ENCODE measurements around the gene TP53I11.

The TP53I11 gene

GRCh38 chr11:44997566-44997965 lies 46.9 kb upstream of the TP53I11 start:
- no peak overlapping the region for H3K9ac ChIP-seq (ENCODE audit: low read length)
- H3K9me3 ChIP-seq (ENCODE audit: insufficient read depth, low read length), result no peaks in the 10 kb centered on the region
- no peaks in the 10 kb centered on the region for H4K20me1 ChIP-seq (ENCODE audit: low read depth, low read length)
- H3K27ac ChIP-seq (ENCODE audit: low read depth, low read length), result no peak overlapping the region
- H3K9me2 ChIP-seq (replicated peaks; ENCODE audit: insufficient read depth, low read length), result no peaks in the 10 kb centered on the region
- H3K79me2 ChIP-seq (ENCODE audit: insufficient read depth, low read length), result no peaks in the 10 kb centered on the region
- H2AFZ ChIP-seq (ENCODE audit: low read depth, low read length, severe bottlenecking), result no peak overlapping the region
- no peaks in the 10 kb centered on the region for H3K36me3 ChIP-seq (ENCODE audit: low read length)
- no peaks in the 10 kb centered on the region for H3K27me3 ChIP-seq (ENCODE audit: low read length)
- TF ChIP-seq EZH2phosphoT487 (conservative IDR thresholded peaks at IDR 0.05; ENCODE audit: low read length) (no peak), CTCF (IDR thresholded peaks at IDR 0.05; ENCODE audit: insufficient read depth, low read length, poor library complexity, severe bottlenecking) (no peak)
- no peaks in the 10 kb centered on the region for H3F3A ChIP-seq (ENCODE audit: insufficient read depth)
- no peak overlapping the region for H3K4me2 ChIP-seq (ENCODE audit: low read depth, low read length, poor library complexity, severe bottlenecking)
- no peak overlapping the region for H3K4me3 ChIP-seq (ENCODE audit: insufficient read depth, low read length, poor library complexity, severe bottlenecking)

DNA sequence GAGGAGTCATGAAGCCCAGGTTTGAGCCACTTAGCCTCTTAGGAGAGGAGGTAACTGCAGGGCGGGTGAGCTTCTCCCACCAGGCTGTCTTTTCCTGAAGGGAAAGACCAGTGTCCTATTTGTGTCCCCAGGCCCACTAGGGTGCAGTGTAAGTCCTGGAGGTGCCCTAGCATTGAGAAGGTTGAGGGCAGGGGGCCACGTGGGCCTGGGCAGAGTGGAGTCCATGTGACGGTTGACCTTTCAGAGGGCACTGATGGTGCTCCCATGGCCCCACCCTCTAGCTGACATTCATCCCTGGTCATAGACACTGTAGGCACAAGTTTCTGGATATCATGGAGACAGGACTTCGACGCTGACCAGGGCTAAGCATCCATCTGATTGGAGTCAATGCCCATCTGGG lies 44.1 kb upstream of the TP53I11 start:
- Histone ChIP-seq H2AFZ (ENCODE audit: low read depth, low read length, severe bottlenecking) (no peak overlapping the region), H3K27ac (ENCODE audit: low read depth, low read length) (no peak overlapping the region), H4K20me1 (ENCODE audit: low read depth, low read length) (no peaks in the 10 kb centered on the region), H3K9me3 (ENCODE audit: insufficient read depth, low read length) (no peaks in the 10 kb centered on the region), H3K4me2 (ENCODE audit: low read depth, low read length, poor library complexity, severe bottlenecking) (no peak overlapping the region), H3K79me2 (ENCODE audit: insufficient read depth, low read length) (no peaks in the 10 kb centered on the region), H3K4me3 (ENCODE audit: insufficient read depth, low read length, poor library complexity, severe bottlenecking) (no peak overlapping the region), H3K9ac (ENCODE audit: low read length) (no peak overlapping the region), H3K36me3 (ENCODE audit: low read length) (no peaks in the 10 kb centered on the region), H3K27me3 (ENCODE audit: low read length) (no peaks in the 10 kb centered on the region), H3F3A (ENCODE audit: insufficient read depth) (no peaks in the 10 kb centered on the region), H3K9me2 (replicated peaks; ENCODE audit: insufficient read depth, low read length) (no peaks in the 10 kb centered on the region)
- TF ChIP-seq EZH2phosphoT487 (conservative IDR thresholded peaks at IDR 0.05; ENCODE audit: low read length) (no peak), CTCF (IDR thresholded peaks at IDR 0.05; ENCODE audit: insufficient read depth, low read length, poor library complexity, severe bottlenecking) (no peak)

DNA sequence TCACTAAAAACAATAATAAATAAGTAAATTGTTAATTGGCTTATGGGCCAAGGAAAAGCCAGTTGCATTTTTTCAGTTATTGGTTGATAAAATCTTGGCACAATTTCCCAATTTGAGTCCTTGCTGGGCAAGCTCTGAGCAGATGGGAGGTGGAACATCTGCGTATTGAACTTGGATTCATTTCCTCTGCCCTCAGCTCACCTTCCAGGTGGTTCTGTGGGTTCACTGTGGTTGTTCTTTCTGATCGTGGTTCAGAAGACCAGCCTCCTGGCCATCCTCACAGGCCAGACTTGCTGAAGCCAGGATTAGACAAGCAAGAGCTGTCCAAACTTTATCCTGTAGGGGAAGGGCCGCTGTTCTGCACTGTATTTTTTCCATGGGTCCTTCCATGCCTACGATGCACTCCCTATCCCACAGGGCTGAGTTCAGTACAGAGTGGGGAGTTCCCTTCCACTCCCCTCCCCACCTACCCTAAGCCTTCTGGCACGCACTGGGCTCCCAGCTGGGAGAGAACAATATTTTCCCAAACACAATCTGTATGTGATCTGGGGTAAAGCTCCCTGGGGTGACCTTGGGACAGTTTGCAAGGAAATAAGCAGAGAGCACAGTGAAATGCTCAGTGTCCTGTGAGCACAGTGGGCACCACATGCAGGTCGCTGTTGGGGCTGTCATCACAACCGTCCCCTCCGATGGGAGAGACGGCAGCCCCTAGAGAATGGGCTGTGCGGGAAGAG lies 43.5 kb upstream of the TP53I11 start:
- TF ChIP-seq EZH2phosphoT487 (conservative IDR thresholded peaks at IDR 0.05; ENCODE audit: low read length), result no peak
- TF ChIP-seq CTCF (IDR thresholded peaks at IDR 0.05; ENCODE audit: insufficient read depth, low read length, poor library complexity, severe bottlenecking), result no peak
- no peaks in the 10 kb centered on the region for H3K79me2 ChIP-seq (ENCODE audit: insufficient read depth, low read length)

More for the DNA sequence above, 43.5 kb upstream of the TP53I11 start:
- Histone ChIP-seq H3K9ac (ENCODE audit: low read length) (no peak overlapping the region), H4K20me1 (ENCODE audit: low read depth, low read length) (no peaks in the 10 kb centered on the region), H3K27ac (ENCODE audit: low read depth, low read length) (no peak overlapping the region), H3K4me2 (ENCODE audit: low read depth, low read length, poor library complexity, severe bottlenecking) (no peak overlapping the region), H3K36me3 (ENCODE audit: low read length) (no peaks in the 10 kb centered on the region), H3K27me3 (ENCODE audit: low read length) (no peaks in the 10 kb centered on the region), H3K9me3 (ENCODE audit: insufficient read depth, low read length) (no peaks in the 10 kb centered on the region), H3K9me2 (replicated peaks; ENCODE audit: insufficient read depth, low read length) (no peaks in the 10 kb centered on the region), H3F3A (ENCODE audit: insufficient read depth) (no peaks in the 10 kb centered on the region), H2AFZ (ENCODE audit: low read depth, low read length, severe bottlenecking) (no peak overlapping the region), H3K4me3 (ENCODE audit: insufficient read depth, low read length, poor library complexity, severe bottlenecking) (no peak overlapping the region)
